ENCODE measurements around the gene RTP2. TPM values are rescaled to one million over a fixed set of nuclear protein-coding genes. Genes with fewer than 3 reads are reported as not detected.

The RTP2 gene
- total and polyA plus RNA-seq, 2 donors (not counting 3 experiments of a cell fraction or from before 2014, with no cell fraction given), result not detected

DNA sequence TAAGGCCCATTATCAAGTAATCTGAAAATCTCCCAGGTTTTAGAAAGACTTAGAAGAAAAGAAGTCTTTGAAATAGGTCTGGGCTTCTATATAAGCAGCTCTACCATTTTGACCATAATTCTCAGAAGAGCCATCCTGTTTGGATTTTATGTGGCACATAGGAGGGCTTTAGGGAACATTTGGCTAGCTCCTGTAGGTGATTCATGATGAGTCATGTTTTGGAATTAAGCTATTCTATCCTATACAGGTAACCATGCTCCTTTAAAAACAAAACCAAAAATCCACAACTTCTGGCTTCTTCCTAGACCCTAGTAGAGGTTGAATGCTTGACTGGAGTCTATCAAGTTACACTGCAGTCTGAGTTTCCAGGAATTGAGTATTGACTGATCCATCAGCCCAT is 41.1 kb downstream of the RTP2 start:
- ChIA-PET CTCF (interaction anchor here (1.0 to 4.4 kb wide), 4 partner anchors 15 to 343 kb away, joined by 3 to 21 read pairs (median 3); no protein-coding TSS in a partner anchor), POLR2A (no interaction called here)
- H2AFZ ChIP-seq (ENCODE audit: low read depth, low read length), result no peak overlapping the region

More for the DNA sequence above, 41.1 kb downstream of the RTP2 start:
- FAIRE-seq, result no peak
- dilution Hi-C loops (cut with MboI; ENCODE audit: extremely low pct_ligation_motif_present, low sequenced_read_pairs), result no loop called here
- no peak for DNase-seq (ENCODE audit: low read depth, low spot score)
- H3K27ac ChIP-seq (ENCODE audit: insufficient read depth, low read depth, low read length), result no peak overlapping the region
- intact Hi-C loops (cut with micrococcal nuclease), result no loop called here
- H3K9me3 ChIP-seq (replicated peaks; ENCODE audit: control insufficient read depth, insufficient read depth, low read length), result no peaks in the 10 kb centered on the region
- H3K4me3 ChIP-seq (replicated peaks in 1 of 3; ENCODE audit: insufficient read depth in 1 of 3, low read depth in 1 of 3, low read length in 3 of 3), result no peak overlapping the region
- H3K27me3 ChIP-seq (ENCODE audit: control insufficient read depth in 2 of 2, insufficient read depth in 2 of 2, low read length in 2 of 2), result no peaks in the 10 kb centered on the region
- H3K36me3 ChIP-seq (ENCODE audit: control insufficient read depth in 2 of 2, extremely low read depth in 1 of 2, insufficient read depth in 2 of 2, low read length in 2 of 2), result no peaks in the 10 kb centered on the region
- no peak overlapping the region for H3K4me2 ChIP-seq (ENCODE audit: insufficient read depth, low read length)
- H3K9me1 ChIP-seq (replicated peaks; ENCODE audit: control insufficient read depth, extremely low read depth, insufficient read depth, low read length), result no peaks in the 10 kb centered on the region
- no peak overlapping the region for H3K9ac ChIP-seq (replicated peaks; ENCODE audit: extremely low read depth, insufficient read depth, low read length)
- H3K4me1 ChIP-seq (ENCODE audit: control insufficient read depth, extremely low read depth, insufficient read depth, low read length), result no peaks in the 10 kb centered on the region
- BruUV-seq (replicated peaks), result no TSS peak
- TF ChIP-seq CTCF (IDR thresholded peaks at IDR 0.05; ENCODE audit: extremely low read depth in 1 of 2, insufficient read depth in 1 of 2, low read depth in 1 of 2, low read length in 2 of 2), result no peak
- TF ChIP-seq POLR2AphosphoS5 (IDR thresholded peaks at IDR 0.05; ENCODE audit: insufficient read depth, low read depth, low read length), result no peak
- TF ChIP-seq JUN (IDR thresholded peaks at IDR 0.05; ENCODE audit: borderline replicate concordance, insufficient read depth, insufficient read length, low read depth), result no peak
- no peak for TF ChIP-seq EZH2 (IDR thresholded peaks at IDR 0.05; ENCODE audit: borderline replicate concordance, low read depth, low read length, severe bottlenecking)
- TF ChIP-seq MYC (IDR thresholded peaks at IDR 0.05; ENCODE audit: low read depth, low read length), result no peak
- no peak for TF ChIP-seq GATA2 (IDR thresholded peaks at IDR 0.05; ENCODE audit: insufficient read depth, insufficient read length, low read depth, low read length)
- no peak for TF ChIP-seq MAX (IDR thresholded peaks at IDR 0.05; ENCODE audit: insufficient read depth, insufficient read length)
- no peak for TF ChIP-seq POLR2A (IDR thresholded peaks at IDR 0.05; ENCODE audit: low read depth, low read length)
- TF ChIP-seq FOS (IDR thresholded peaks at IDR 0.05; ENCODE audit: borderline replicate concordance, insufficient read depth, low read length), result no peak
- H3K79me2 ChIP-seq (ENCODE audit: control insufficient read depth, insufficient read depth, low read length), result no peaks in the 10 kb centered on the region
- no peaks in the 10 kb centered on the region for H4K20me1 ChIP-seq (replicated peaks; ENCODE audit: control insufficient read depth, extremely low read depth, insufficient read depth, low read length)
